MV-4-11 (cell line): ENCODE data around the gene ANO9.

Source experiments
- DNase-seq: peaks from one replicate; lab custom pipeline; 2025; lab: John Stamatoyannopoulos, UW

ANO9 gene

DNA sequence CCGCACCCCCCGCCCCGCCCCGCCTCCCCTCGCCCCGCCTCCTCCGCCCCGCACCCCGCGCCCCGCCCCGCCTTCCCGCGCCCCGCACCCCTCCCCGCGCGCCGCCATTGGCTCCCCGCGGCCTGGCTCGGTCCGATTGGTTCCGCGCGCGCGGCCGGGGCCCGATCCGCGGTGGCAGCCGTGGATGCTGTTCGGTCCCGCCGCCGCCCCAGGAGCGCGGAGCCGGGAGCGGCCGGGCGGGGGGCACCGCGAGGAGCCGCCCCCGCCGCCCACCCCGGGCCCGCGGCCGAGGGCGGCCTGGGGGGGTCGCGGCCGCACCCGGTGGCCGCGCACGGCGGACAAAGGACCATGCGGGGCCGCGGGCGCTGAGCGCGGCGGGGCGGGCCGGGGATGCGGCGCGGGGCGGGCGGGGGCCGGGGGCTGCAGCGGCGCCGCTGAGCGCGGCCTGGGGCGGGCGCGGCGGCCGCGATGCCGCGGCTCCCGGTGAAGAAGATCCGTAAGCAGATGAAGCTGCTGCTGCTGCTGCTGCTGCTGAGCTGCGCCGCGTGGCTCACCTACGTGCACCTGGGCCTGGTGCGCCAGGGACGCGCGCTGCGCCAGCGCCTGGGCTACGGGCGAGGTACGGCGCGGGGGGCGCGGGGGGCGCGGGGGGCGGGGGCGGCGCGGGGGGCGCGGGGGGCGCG, 72.3 kb downstream of the ANO9 start, which contains the start of gene B4GALNT4:
B4GALNT4 (plus strand) TSS at position 164 of the 683 bp plus-strand sequence; CDS start at position 469, 305 bp downstream.
- DNase-seq: no peak

DNA sequence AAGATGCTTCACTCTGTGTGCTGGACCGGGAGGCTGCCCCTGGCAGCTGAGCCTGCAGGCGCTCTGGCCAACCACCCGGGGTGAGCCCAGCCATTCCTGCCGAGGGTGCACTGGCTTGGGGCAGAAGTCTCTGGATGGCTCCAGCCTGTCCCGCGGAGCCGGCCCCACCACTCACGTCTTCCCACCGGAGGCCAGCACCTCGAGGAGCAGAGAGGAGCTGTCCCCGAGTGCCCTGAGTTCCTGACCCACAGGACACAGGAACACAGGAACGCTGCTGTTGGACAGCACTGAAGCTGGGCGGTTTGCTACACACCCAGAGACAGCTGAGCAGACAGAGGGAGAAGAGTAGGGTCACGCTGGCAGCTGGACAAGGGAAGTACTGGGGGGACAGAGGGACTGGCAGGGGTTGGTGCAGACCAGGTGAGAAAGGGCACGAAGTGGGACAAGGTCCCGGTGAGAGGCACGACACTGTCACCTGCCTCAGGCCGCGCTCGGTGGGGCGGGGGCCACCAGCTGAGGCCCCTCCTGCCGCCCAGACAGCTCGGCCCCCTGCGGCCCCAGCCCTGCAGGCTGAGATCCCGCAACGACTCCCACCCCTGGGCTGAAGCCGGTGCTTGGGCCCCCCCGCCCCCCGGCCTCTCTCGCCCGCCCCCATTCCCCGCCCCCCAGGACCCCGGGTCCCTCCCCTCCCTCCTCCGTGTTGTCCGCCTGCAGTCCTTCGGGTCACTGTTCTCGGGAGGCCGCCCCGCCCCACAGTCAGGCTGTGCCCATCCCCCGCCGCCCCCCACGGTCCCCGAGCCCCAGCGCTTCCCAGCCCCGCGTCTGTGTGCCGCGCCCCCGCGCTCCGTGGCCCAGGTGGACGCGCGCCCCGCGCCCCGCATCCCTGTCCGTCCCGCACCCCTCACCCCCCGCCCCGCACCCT, 73.1 kb downstream of the ANO9 start:
- no peak for DNase-seq

DNA sequence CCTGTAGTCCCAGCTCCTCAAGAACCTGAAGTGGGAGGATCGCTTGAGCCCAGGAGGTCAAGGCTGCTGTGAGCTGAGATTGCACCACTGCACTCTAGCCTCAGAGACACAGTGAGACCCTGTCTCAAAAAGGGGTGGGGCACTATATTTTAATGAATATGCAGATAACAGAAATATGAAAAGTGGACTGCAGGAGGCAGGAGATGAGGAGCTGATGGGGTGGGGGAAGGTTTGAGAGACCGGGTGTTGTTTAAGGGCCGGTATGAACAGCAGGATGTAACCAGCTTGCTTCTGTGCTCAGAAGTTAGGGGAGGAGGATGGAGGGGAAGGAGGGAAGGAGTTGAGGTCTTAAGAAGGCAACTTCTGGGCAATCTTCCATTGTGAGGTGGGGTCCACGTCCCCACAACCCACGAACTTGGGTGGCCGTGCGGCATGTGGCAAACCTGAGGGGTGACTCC, 73.8 kb downstream of the ANO9 start:
- DNase-seq: no peak
